Stimulated activated CD4-positive, alpha-beta T cell treated with anti-CD3 and anti-CD28 coated beads, Interleukin-12 subunit alpha, Interleukin-12 subunit beta, amount 100 ng/mL, for 48 hours (primary cell): ENCODE measurements around the gene PPM1E.
"Not testable (repeated sequence)": the region's sequence is repeated elsewhere in the genome, so short reads cannot be mapped to it uniquely, and the experiment has no call there.

ENCODE experiments used
- DNase-seq, 3 donors: peaks; one replicate each; pipeline ENCODE4 v3.0.0-alpha.2; 2020; ENCODE audit warnings: low read depth in 2 of 3, low spot score in 1 of 3

The PPM1E gene

GRCh38 chr17:58837699-58838098 lies 82.0 kb downstream of the PPM1E start:
- no peak for DNase-seq

GRCh38 chr17:58840820-58841612 lies 85.4 kb downstream of the PPM1E start:
- DNase-seq: no peak

DNA sequence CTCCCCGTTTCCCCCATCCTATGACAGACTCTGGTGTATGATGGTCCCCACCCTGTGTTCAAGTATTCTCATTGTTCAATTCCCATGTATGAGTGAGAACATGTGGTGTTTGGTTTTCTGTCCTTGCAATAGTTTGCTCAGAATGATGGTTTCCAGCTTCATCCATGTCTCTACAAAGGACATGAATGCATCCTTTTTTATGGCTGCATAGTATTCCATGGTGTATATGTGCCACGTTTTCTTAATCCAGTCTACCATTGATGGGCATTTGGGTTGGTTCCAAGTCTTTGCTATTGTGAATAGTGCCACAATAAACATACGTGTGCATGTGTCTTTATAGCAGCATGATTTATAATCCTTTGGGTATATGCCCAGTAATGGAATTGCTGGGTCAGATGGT lies 90.8 kb downstream of the PPM1E start:
- DNase-seq: not testable (repeated sequence)

DNA sequence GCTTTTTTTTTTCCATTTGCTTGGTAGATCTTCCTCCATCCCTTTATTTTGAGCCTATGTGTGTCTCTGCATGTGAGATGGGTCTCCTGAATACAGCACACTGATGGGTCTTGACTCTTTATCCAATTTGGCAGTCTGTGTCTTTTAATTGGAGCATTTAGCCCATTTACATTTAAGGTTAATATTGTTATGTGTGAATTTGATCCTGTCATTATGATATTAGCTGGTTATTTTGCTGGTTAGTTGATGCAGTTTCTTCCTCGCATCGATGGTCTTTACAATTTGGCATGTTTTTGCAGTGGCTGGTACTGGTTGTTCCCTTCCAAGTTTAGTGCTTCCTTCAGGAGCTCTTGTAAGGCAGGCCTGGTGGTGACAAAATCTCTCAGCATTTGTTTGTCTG lies 94.5 kb downstream of the PPM1E start:
- not testable (repeated sequence) for DNase-seq

DNA sequence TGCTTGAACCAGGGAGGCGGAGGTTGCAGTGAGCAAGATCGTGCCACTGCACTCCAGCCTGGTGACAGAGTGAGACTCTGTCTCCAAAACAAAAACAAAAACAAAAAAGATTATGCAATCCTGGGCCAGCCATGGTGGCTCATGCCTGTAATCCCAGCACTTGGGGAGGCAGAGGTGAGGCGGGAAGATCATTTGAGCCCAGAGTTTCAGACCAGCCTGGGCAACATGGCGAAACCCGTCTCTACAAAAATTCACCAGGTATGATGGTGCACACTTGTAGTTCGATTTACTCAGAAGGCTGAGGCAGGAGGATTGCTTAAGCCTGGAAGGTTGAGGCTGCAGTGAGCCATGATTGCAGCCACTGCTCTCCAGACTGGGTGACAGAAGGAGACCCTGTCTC lies 109.6 kb downstream of the PPM1E start:
- DNase-seq: no peak

DNA sequence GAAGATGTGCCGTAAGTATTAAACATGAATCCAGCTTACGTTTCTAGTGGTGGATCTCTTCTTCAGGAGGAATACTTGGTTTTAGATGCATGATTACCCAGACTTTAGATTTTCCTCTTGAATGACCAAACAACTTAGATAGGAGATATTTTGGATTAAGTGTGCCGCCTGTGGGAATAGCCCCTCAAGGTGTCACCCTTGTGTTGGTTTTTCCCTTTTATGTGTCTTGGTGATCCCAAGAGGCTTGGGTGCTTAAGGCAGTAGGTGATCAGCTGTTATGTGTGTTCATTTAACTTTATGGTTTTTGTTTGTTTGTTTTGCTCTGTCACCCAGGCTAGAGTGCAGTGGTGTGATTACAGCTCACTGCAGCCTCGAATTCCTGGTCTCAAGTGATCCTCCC lies 115.1 kb downstream of the PPM1E start:
- DNase-seq: no peak

DNA sequence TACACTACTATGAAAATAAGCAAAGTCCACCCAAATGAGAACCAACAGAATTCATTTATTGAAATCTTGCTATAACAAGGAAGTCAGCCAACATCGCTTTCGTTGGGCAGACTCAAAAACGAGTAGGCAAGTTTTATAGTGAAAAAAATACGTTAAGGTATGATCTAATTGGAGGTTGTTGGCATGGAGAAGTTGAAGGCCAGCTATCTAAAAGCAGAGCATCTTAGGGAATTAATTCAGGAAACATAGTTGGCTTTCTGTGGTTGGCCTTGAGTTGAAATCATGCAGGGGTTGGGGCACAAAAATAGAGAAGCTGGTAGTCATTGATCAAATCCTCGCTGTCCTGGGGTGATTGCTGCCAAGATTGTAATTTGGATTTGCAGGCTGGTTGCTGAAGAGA lies 118.3 kb downstream of the PPM1E start:
- DNase-seq: no peak

- no peak for DNase-seq
These were observed 119.6 kb downstream of the PPM1E start for GRCh38 chr17:58875261-58875660.

- no peak for DNase-seq
These were observed 128.5 kb downstream of the PPM1E start for GRCh38 chr17:58884161-58884560.

DNA sequence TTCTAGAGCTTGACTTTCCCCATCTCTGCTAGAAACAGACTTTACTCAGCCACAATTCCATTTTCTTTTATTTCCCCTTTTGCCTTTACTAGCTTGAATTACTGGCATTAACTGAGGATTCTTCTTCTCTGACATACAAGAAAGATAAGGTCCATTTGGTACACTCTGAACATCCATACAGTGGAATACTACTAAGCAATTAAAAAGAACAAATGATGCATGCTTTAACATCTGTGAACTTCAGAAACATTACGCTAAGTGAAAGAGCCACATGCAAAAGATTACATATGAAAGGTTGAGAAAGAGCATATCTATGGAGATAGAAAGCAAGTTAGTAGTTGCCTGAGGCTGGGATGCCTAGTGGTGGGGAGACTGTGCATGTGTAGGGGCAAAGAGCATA lies 130.9 kb downstream of the PPM1E start:
- DNase-seq: no peak

- DNase-seq: no peak
These were observed 134.3 kb downstream of the PPM1E start for GRCh38 chr17:58889928-58890327.

DNA sequence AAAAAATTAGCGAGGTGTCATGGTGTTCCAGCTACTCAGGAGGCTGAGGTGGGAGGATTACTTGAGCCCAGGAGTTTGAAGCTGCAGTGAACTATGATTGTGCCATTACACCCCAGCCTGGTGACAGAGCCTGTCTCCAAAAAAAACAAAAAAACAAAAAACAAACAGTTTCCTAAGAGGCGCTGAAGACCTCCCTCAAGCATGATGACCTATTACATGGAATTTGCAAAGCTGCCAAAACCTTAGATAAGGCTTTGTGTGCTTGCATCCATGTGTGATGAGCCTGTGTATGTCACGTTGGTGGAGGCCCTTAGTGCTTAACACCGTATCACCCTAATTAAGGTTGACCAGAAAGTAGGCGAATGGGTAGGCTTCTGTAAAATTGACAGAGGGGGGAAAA lies 143.5 kb downstream of the PPM1E start:
- no peak for DNase-seq

GRCh38 chr17:58902322-58902721 lies 146.7 kb downstream of the PPM1E start:
- DNase-seq: no peak

DNA sequence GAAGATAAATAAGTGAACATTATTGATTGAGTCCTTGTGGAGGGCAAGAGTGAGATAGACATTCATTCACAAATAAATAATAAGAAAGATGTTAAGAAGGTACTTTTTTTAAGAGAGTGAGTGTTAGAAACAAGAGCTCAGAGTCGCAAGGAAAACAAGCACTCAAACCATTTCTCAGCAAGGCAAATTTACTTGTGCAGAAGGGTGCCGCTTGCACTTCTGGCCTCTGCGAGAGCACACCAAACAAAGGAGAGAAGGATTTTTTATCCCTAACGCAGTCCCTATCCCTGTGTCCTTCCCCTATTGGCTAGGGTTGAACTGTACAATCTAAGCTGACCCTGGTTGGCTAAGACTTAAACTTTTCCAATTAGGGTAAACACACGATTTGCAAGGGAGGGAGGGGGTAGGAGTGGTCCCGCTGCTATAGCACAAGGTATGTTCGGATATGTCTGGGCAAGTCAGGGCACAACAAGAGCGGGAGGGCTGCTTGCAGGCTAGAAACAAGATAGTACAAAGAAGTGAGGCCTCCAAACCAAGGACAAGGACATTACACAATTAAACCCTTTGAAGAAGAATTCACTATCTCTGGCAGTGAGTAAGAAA lies 156.2 kb downstream of the PPM1E start:
- DNase-seq: no peak

DNA sequence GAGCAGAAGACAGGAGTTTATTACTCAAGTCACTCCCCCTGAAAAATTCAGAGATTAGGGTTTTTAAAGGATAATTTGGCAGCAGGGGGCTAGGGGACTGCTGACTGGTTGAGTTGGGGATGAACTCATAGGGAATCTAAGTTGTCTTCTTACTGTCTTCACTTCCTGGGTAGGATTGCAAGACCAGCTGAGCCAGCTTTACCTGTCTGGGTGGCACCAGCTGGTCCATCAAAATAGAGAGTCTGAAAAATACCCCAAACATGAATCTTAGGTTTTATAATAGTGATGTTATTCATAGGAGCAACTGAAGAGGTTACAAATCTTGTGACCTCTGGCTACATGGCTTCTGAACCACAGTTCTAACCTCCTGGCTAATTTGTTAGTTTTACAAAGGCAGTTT lies 157.9 kb downstream of the PPM1E start:
- DNase-seq: no peak

DNA sequence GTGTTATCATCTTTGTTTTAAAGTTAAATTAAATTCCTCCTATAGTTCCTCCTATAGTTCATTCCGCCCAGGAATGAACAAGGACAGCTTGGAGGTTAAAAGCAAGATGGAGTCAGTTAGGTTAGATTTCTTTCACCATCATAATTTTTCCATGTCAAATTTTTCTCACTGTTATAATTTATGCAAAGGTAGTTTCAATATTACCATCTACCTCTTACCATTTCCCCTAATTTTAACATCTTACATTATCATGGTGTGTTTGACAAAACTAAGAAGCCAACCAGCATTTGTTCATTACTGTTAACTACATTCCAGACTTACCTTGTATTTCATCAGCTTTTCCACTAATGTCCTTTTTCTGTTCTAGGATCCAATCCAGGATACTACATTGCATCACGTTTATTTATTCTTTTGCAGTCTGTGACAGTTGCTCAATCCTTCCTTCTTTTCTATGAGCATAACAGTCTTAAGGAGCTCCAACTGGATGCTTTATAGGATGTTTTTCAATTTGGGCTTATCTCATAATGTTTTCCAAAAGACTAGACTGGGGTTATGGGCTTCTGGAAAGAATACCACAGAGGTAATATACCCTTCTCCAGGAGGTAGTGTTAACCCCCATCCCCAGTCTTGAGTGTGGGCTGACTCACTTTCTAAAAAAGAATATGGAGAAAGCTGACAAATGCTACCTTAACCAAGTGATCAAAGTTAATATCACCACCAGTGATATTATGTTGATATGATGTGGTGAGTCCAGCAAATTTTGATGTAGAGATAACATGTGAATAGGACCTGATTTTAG lies 158.5 kb downstream of the PPM1E start:
- no peak for DNase-seq

GRCh38 chr17:58917228-58917627 lies 161.6 kb downstream of the PPM1E start:
- DNase-seq: no peak

DNA sequence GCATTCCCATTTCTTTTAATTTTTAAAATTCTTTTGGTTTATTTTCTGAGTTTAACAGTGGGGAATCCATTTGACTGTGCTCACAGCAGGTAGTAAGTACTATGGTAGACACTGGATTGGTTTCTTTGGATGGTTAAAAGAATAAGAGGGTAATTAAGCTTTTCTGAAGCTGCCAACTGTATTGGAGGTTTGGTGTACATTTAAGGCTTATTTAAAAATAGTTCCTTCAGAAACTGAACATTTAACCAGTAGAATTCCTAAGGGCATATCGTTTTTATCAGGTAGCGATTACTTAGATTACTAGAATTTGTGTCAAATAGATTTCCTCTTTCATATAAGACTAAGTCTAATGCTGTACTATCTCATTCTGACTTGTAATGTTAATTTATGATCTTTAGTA lies 162.4 kb downstream of the PPM1E start:
- no peak for DNase-seq

GRCh38 chr17:58918884-58919283 lies 163.2 kb downstream of the PPM1E start:
- DNase-seq: no peak

- no peak for DNase-seq
These were observed 165.1 kb downstream of the PPM1E start for GRCh38 chr17:58920773-58921172.

DNA sequence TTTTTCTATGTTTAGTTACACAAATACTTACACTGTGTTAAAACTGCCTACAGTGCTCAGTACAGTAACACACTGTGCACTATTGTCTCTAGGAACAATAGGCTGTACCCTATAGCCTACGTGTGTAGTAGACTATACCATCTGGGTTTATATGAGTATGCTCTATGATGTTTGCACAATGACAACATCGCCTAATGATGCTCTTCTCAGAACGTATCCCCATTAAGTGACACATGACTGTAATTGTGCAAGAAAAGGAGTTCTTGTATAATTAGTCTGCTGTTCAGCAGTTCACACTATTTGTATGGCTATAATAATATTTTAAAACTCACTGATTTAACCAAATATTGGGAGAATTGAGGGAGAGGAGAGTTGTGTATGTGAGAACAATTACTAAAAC lies 177.3 kb downstream of the PPM1E start:
- DNase-seq: no peak

DNA sequence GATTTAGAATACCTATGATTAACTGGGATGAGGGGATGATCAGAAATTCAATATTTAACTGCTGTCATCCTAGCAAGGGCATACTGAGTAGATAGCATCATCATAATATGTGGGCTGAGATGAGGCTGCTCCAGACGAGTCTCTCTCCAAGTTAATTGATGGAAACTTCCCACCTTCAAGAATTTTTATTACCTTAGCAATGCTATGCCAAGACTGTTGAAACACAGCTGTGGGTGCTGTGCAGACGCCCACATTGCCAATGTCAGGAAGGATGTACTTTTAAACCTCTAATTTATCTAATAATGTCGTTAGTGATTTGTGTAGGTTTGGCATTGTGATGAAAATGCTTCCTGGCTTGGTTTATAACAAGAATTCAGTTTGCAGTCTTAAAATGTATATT lies 180.6 kb downstream of the PPM1E start:
- no peak for DNase-seq
